ENCODE data around the gene TUBG1. TPM values are rescaled to one million over a fixed set of nuclear protein-coding genes. Genes with fewer than 3 reads are reported as not detected.

The TUBG1 gene
- total and polyA plus RNA-seq, 9 of the 15 experiments (the other 6 are each of a cell fraction or from before 2014, with no cell fraction given), result 33.1 to 147 (median 66.0) TPM

- no peaks in the 10 kb centered on the region for H3K9me3 ChIP-seq (replicated peaks; ENCODE audit: control insufficient read depth, insufficient read depth, low read depth, low read length)
- WGBS (ENCODE audit: insufficient coverage, low coverage, missing lambda C conversion rate), result 77% methylated on average over 9 of the region's 9 CpGs
- H3K4me3 ChIP-seq, result no peak overlapping the region
- H4K20me1 ChIP-seq (replicated peaks; ENCODE audit: control insufficient read depth, insufficient read depth, low read length), result no peaks in the 10 kb centered on the region
- ATAC-seq (no peak), FAIRE-seq (no peak), DNase-seq (ENCODE audit: extremely low read depth in 1 of 4, low spot score in 3 of 4) (no peak)
- H3K79me2 ChIP-seq (ENCODE audit: control insufficient read depth, insufficient read depth, low read length), result no peaks in the 10 kb centered on the region
- no peak overlapping the region for H3K4me2 ChIP-seq (ENCODE audit: insufficient read depth, low read length)
- no peaks in the 10 kb centered on the region for H3K36me3 ChIP-seq (ENCODE audit: control insufficient read depth, insufficient read depth, low read length)
- intact Hi-C loops (cut with micrococcal nuclease) (no loop called here), in situ Hi-C loops (cut with MboI) (no loop called here)
- H3K9me1 ChIP-seq (ENCODE audit: control insufficient read depth, insufficient read depth, low read length), result no peaks in the 10 kb centered on the region
- H3K4me1 ChIP-seq (replicated peaks in 1 of 2; ENCODE audit: control insufficient read depth in 2 of 2, insufficient read depth in 2 of 2, low read length in 2 of 2), result peaks cover 27 to 29% of the 10 kb centered on the region in 2 experiments
- no peak overlapping the region for H2AFZ ChIP-seq (ENCODE audit: low read depth, low read length)
- no peaks in the 10 kb centered on the region for H3K27me3 ChIP-seq (ENCODE audit: control insufficient read depth in 2 of 2, insufficient read depth in 2 of 2, low read length in 2 of 2)
- no TSS peak for BruUV-seq (replicated peaks)
- no peak overlapping the region for H3K27ac ChIP-seq (ENCODE audit: extremely low read depth, low read depth, low read length)
- ChIA-PET CTCF (ENCODE audit: low intra/inter-chr PET ratio) (no interaction called here), POLR2A (interaction anchor here (0.6 to 1.0 kb wide), 3 partner anchors 12 to 81 kb away, joined by 3 to 4 read pairs (median 3); no protein-coding TSS in a partner anchor)
- no peak overlapping the region for H3K9ac ChIP-seq (ENCODE audit: insufficient read depth in 1 of 2, low read depth in 2 of 2, low read length in 2 of 2)
- peak; percentile 54 for TF ChIP-seq CXXC5 (CRISPR knock-in tag; IDR thresholded peaks at IDR 0.05)
- TF ChIP-seq ATF1 (CRISPR knock-in tag; IDR thresholded peaks at IDR 0.05), result no peak
- no peak for TF ChIP-seq ATF1 (tag; IDR thresholded peaks at IDR 0.05)
- no peak for TF ChIP-seq EWSR1 (IDR thresholded peaks at IDR 0.05; ENCODE audit: borderline replicate concordance, low read depth, partially characterized antibody)
- TF ChIP-seq ZBTB2 (IDR thresholded peaks at IDR 0.05), result no peak
- TF ChIP-seq ELF2 (CRISPR knock-in tag; IDR thresholded peaks at IDR 0.05), result no peak
- peak in 1 of 2 experiments; percentile 38; a peak in 1 of 3 replicates for TF ChIP-seq CBX3 (IDR thresholded peaks at IDR 0.05; ENCODE audit: borderline replicate concordance in 1 of 2, low read length in 2 of 2)
- TF ChIP-seq BACH1 (tag; IDR thresholded peaks at IDR 0.05), result no peak
- TF ChIP-seq FOXP1 (CRISPR knock-in tag; IDR thresholded peaks at IDR 0.05), result no peak
- TF ChIP-seq SMAD4 (CRISPR knock-in tag; conservative IDR thresholded peaks at IDR 0.05), result peak; percentile 64
- no peak for TF ChIP-seq ZKSCAN3 (CRISPR knock-in tag; IDR thresholded peaks at IDR 0.05)
- TF ChIP-seq NR3C1 (CRISPR knock-in tag; IDR thresholded peaks at IDR 0.05), result no peak
- TF ChIP-seq DDX20 (tag; IDR thresholded peaks at IDR 0.05; ENCODE audit: low read depth), result peak; percentile 81
- no peak for TF ChIP-seq ATF4 (CRISPR knock-in tag; IDR thresholded peaks at IDR 0.05)
- 0 out of 2 replicates have a peak, but pooled peaks have one; percentile 36 for TF ChIP-seq BCOR (IDR thresholded peaks at IDR 0.05)
- TF ChIP-seq, protein P1, sequence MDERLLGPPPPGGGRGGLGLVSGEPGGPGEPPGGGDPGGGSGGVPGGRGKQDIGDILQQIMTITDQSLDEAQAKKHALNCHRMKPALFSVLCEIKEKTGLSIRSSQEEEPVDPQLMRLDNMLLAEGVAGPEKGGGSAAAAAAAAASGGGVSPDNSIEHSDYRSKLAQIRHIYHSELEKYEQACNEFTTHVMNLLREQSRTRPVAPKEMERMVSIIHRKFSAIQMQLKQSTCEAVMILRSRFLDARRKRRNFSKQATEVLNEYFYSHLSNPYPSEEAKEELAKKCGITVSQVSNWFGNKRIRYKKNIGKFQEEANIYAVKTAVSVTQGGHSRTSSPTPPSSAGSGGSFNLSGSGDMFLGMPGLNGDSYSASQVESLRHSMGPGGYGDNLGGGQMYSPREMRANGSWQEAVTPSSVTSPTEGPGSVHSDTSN (CRISPR knock-in tag; IDR thresholded peaks at IDR 0.05; ENCODE audit: low read depth), result no peak
- TF ChIP-seq, protein P1 (tag; conservative IDR thresholded peaks at IDR 0.05; ENCODE audit: low read depth), result no peak
These were observed 48.5 kb downstream of the TUBG1 start for GRCh38 chr17:42657824-42658588.
